A172 (cell line): ENCODE measurements around the gene IL2RA. TPM values are rescaled to one million over a fixed set of nuclear protein-coding genes. Genes with fewer than 3 reads are reported as not detected.
A peak's percentile ranks its signal among the peaks of the same experiment; 100 is the strongest.
"Not testable (repeated sequence)": the region's sequence is repeated elsewhere in the genome, so short reads cannot be mapped to it uniquely, and the experiment has no call there.

Experiments used
- DNase-seq: peaks from one replicate; pipeline ENCODE4 v3.0.0-alpha.2; 2015; ENCODE audit warnings: low spot score
- total RNA-seq: library from RNA; depleted of rRNA; stranded (reverse); fragments of >200 nt; shearing (Covaris generic); gene quantifications from 2 replicates; pipeline ENCODE4 v1.2.3, GENCODE V29; 2014

Gene IL2RA
- total RNA-seq, 1 experiment from 2014 or later: not detected

- DNase-seq: peak; percentile 50
Measured at GRCh38 chr10:6014241-6014761, 47.9 kb downstream of the IL2RA start.

GRCh38 chr10:6013413-6014192, 48.6 kb downstream of the IL2RA start:
- DNase-seq: no peak

GRCh38 chr10:6012121-6012905, 49.9 kb downstream of the IL2RA start:
- no peak for DNase-seq

GRCh38 chr10:6011558-6011957, 50.6 kb downstream of the IL2RA start:
- no peak for DNase-seq

- DNase-seq: no peak
Measured at GRCh38 chr10:6010569-6010968, 51.6 kb downstream of the IL2RA start.

GRCh38 chr10:6009961-6010360, 52.2 kb downstream of the IL2RA start:
- DNase-seq: no peak

- no peak for DNase-seq
Measured at GRCh38 chr10:6009150-6009549, 53.0 kb downstream of the IL2RA start.

GRCh38 chr10:6008497-6009142, 53.5 kb downstream of the IL2RA start:
- no peak for DNase-seq

- DNase-seq: no peak
Measured at GRCh38 chr10:6006991-6007390, 55.2 kb downstream of the IL2RA start.

GRCh38 chr10:6006546-6006945, 55.6 kb downstream of the IL2RA start:
- DNase-seq: no peak

- DNase-seq: no peak
Measured at GRCh38 chr10:6005856-6006395, 56.2 kb downstream of the IL2RA start.

- DNase-seq: not testable (repeated sequence)
Measured at GRCh38 chr10:6005161-6005804, 56.9 kb downstream of the IL2RA start.

GRCh38 chr10:6002809-6003510, 59.2 kb downstream of the IL2RA start:
- no peak for DNase-seq

- no peak for DNase-seq
Measured at GRCh38 chr10:5999440-6000165, 62.6 kb downstream of the IL2RA start.

- DNase-seq: no peak
Measured at GRCh38 chr10:5996696-5997095, 65.5 kb downstream of the IL2RA start.

GRCh38 chr10:5992398-5992797, 69.8 kb downstream of the IL2RA start:
- no peak for DNase-seq

GRCh38 chr10:5991708-5992107, 70.5 kb downstream of the IL2RA start:
- DNase-seq: no peak

GRCh38 chr10:5989756-5990155, 72.4 kb downstream of the IL2RA start:
- no peak for DNase-seq

GRCh38 chr10:5988336-5988920, 73.7 kb downstream of the IL2RA start:
- DNase-seq: no peak

- DNase-seq: no peak
Measured at GRCh38 chr10:5987747-5988146, 74.4 kb downstream of the IL2RA start.
